ENCODE measurements around the gene NDST4.

Gene NDST4

DNA sequence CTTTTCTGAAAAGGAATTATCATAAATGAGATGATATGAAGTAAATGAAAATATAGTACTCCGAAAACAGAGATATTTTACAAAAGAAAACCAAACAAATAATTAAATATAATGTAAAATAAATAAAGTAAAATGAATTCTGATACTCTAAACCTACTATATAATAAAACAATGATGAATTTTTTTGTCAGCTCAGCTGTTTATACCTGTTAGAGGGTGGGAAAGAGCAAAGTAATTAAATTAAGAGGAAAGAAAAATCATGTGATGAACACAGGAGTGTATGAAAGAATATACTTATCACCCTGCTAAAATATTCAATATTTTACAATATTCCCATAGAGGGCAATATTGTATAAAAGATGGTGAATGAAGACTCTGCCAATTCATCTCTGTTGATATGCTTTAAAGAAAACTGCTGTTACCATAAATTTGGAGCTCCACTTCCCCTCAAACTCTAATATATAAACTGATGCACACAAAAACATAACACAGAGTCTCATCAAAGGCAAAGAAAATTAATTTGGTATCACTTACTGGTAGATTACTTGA is 6.5 kb upstream of the NDST4 start:
- no peak overlapping the region for H3K27ac ChIP-seq (ENCODE audit: low read depth, low read length)
- H3K9me3 ChIP-seq (ENCODE audit: control insufficient read depth, insufficient read depth, low read length), result no peaks in the 10 kb centered on the region
- no peaks in the 10 kb centered on the region for H3K36me3 ChIP-seq (ENCODE audit: control insufficient read depth, insufficient read depth, low read length)
- H3K9ac ChIP-seq (ENCODE audit: low read depth, low read length), result no peak overlapping the region
- H3K27me3 ChIP-seq (ENCODE audit: control insufficient read depth, insufficient read depth, low read length), result no peaks in the 10 kb centered on the region
- H3K4me1 ChIP-seq (ENCODE audit: control insufficient read depth, insufficient read depth, low read length), result no peaks in the 10 kb centered on the region; the same call in 1 of the 2 replicates
- no peak overlapping the region for H3K4me3 ChIP-seq (ENCODE audit: low read depth, low read length)

DNA sequence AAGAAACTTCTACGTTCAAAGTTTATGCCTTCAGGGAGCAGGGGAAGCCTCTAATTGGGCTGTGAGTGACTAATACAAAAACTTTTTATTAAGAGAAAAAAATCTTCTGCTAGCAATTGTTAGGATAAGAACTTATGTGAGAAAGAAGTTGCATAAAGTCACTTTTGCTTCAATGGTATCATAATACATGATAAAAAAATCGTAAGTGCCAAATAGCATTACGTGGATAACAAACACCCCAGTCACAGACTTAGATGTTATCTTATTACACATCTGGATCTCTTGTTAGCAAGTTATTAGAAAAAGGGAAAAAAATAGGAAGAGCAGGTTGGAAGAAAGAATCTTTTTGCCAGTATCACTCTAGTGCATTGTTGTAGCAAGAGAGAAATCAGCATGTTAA is 4.2 kb upstream of the NDST4 start:
- Histone ChIP-seq H3K4me1 (ENCODE audit: control insufficient read depth, insufficient read depth, low read length) (peaks cover 10% of the 10 kb centered on the region), H3K27me3 (ENCODE audit: control insufficient read depth, insufficient read depth, low read length) (no peaks in the 10 kb centered on the region), H3K4me3 (ENCODE audit: low read depth, low read length) (no peak overlapping the region), H3K9me3 (ENCODE audit: control insufficient read depth, insufficient read depth, low read length) (no peaks in the 10 kb centered on the region), H3K9ac (ENCODE audit: low read depth, low read length) (no peak overlapping the region), H3K36me3 (ENCODE audit: control insufficient read depth, insufficient read depth, low read length) (no peaks in the 10 kb centered on the region), H3K27ac (ENCODE audit: low read depth, low read length) (no peak overlapping the region)

DNA sequence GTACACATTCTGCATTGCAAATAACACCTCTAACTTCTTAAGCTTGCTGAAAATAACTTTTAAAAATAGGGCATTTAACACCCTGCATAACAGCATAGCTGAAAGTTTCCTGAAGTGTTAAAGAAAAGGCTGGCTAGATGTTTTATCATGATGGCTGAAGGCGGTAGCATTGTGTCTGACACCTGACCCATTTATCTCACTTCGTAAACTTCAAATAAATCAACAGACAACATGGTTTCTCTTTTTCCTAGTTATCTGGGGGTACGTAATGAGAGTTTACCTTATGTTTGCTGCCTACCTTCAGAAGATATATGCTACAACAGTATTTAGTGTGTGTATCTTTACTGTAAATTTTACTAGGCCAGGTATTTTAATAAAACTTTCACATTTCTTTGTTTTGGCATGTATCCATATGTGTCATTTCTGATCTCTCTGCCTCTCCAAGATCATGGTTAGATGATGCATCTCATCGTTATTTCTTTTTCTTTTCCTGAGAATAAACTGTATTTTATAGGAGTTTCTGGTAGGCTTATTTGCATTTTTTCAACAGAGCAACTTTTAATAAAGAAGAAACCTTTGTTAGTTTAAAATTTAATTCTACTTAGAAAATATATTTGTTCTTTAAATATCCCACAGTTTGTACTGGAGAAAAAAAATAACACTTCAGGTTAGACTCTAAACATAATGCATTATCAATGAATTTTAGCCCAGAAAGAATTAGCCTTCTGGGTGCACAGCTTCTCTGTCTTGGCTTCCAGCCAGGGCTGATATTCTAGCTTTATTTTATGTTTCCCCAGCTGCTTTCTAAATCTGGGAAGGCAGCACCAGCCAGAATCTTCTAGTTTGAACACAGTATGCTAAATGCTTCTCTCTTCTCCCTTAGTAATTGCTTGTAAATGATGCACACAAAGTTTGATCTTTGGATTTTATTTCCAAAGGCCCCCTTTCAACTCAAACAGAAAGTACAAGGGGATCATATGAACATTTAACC is 2.9 kb downstream of the NDST4 start:
- Histone ChIP-seq H3K27me3 (ENCODE audit: control insufficient read depth, insufficient read depth, low read length) (no peaks in the 10 kb centered on the region), H3K4me3 (ENCODE audit: low read depth, low read length) (no peak overlapping the region), H3K9me3 (ENCODE audit: control insufficient read depth, insufficient read depth, low read length) (no peaks in the 10 kb centered on the region), H3K27ac (ENCODE audit: low read depth, low read length) (no peak overlapping the region), H3K36me3 (ENCODE audit: control insufficient read depth, insufficient read depth, low read length) (no peaks in the 10 kb centered on the region), H3K4me1 (ENCODE audit: control insufficient read depth, insufficient read depth, low read length) (peaks cover 10% of the 10 kb centered on the region), H3K9ac (ENCODE audit: low read depth, low read length) (no peak overlapping the region)

DNA sequence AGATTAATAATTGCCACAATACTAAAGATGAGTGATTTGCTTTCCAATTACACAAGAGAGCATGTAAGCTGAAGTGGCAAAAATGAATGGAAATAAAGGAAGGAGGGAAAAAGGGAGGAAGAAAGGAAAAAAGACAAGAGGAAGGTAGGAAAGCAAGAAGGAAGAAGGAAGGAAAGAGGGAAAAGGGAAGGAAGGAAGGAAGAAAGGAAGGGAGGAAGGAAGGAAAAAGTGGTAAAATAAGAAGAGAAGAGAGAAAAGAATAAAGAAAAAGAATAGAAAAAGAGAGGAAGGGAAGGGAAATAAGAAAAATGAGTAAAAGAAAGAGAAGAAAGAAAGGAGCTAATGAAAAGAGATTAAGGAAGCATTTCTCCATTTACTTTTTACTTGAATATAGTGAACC is 4.6 kb downstream of the NDST4 start:
- H3K27ac ChIP-seq (ENCODE audit: low read depth, low read length), result no peak overlapping the region
- H3K4me1 ChIP-seq (ENCODE audit: control insufficient read depth, insufficient read depth, low read length), result peaks cover 8% of the 10 kb centered on the region
- H3K9ac ChIP-seq (ENCODE audit: low read depth, low read length), result no peak overlapping the region
- H3K36me3 ChIP-seq (ENCODE audit: control insufficient read depth, insufficient read depth, low read length), result no peaks in the 10 kb centered on the region
- no peaks in the 10 kb centered on the region for H3K27me3 ChIP-seq (ENCODE audit: control insufficient read depth, insufficient read depth, low read length)
- no peaks in the 10 kb centered on the region for H3K9me3 ChIP-seq (ENCODE audit: control insufficient read depth, insufficient read depth, low read length)
- H3K4me3 ChIP-seq (ENCODE audit: low read depth, low read length), result no peak overlapping the region

DNA sequence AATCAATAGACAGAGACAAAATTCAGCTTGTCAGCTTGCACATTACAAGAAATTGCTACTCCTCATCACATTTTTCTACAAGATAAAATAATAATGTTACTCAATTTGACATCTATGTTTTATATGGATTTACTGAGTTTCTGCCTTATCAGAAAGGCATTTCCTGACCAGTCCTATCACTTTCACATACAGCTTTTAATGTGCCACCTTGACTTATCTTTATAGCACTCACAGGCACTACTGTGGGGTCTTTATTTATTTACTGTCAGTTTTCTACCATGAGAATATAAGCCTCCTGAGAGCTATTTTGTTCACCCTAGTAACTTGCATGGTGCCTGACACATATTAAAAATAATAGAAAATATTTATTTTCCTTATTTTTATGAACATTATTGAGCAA is 6.0 kb downstream of the NDST4 start:
- Histone ChIP-seq H3K27ac (ENCODE audit: low read depth, low read length) (no peak overlapping the region), H3K9ac (ENCODE audit: low read depth, low read length) (no peak overlapping the region), H3K4me3 (ENCODE audit: low read depth, low read length) (no peak overlapping the region), H3K27me3 (ENCODE audit: control insufficient read depth, insufficient read depth, low read length) (no peaks in the 10 kb centered on the region), H3K36me3 (ENCODE audit: control insufficient read depth, insufficient read depth, low read length) (no peaks in the 10 kb centered on the region), H3K4me1 (ENCODE audit: control insufficient read depth, insufficient read depth, low read length) (no peaks in the 10 kb centered on the region), H3K9me3 (ENCODE audit: control insufficient read depth, insufficient read depth, low read length) (no peaks in the 10 kb centered on the region)

DNA sequence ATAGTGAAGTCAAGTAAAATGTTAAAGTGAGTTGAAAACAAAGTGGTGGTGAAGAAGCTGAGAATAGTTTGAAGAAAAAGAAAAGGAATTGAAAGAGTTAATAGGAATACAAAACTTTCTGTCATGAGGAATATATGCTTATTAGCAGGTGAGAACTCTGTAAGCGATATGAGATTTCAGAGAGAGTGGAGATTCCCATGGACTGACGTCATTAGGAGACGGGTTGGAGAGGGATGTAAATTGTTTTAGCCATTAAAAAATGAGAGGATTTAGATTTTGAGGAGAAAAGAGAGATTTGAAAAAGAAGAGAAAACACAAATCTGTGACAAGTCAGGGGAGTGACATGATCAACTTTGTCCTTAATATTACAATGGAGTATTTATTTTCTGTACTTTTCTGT is 11.7 kb downstream of the NDST4 start:
- Histone ChIP-seq H3K27me3 (ENCODE audit: control insufficient read depth, insufficient read depth, low read length) (no peaks in the 10 kb centered on the region), H3K9me3 (ENCODE audit: control insufficient read depth, insufficient read depth, low read length) (no peaks in the 10 kb centered on the region), H3K4me3 (ENCODE audit: low read depth, low read length) (no peak overlapping the region), H3K27ac (ENCODE audit: low read depth, low read length) (no peak overlapping the region), H3K9ac (ENCODE audit: low read depth, low read length) (no peak overlapping the region), H3K4me1 (ENCODE audit: control insufficient read depth, insufficient read depth, low read length) (peaks cover 7% of the 10 kb centered on the region), H3K36me3 (ENCODE audit: control insufficient read depth, insufficient read depth, low read length) (no peaks in the 10 kb centered on the region)

DNA sequence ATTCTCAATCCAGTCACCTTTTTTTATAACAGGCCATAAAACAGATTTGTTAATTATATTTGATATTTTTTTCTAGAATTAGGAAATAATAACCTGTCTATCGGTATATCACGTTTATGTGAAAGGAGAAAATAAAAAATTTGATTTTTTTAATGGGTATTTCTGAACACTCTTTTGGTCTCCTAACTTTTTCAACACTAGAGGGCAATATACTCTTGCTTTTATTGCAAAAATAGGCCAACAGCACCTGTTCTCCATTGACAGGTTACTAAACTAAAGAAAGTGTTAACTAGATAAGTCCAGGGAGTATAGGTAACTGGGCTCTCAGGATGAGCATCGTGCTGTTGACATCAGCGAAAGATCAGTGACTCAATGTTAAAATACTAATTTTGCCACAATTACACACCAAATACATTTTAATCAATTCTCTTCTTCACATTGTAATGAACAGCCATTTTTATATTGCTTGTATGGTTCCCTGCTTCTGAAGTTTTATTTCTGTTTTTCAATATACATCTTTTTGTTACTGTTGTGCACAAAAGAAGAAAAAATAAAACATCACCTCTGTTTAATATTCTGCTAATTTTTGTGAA is 22.8 kb downstream of the NDST4 start:
- no peak overlapping the region for H3K9ac ChIP-seq (ENCODE audit: low read depth, low read length)
- H3K9me3 ChIP-seq (ENCODE audit: control insufficient read depth, insufficient read depth, low read length), result no peaks in the 10 kb centered on the region
- H3K4me1 ChIP-seq (ENCODE audit: control insufficient read depth, insufficient read depth, low read length), result no peaks in the 10 kb centered on the region
- H3K27me3 ChIP-seq (ENCODE audit: control insufficient read depth, insufficient read depth, low read length), result no peaks in the 10 kb centered on the region
- H3K27ac ChIP-seq (ENCODE audit: low read depth, low read length), result no peak overlapping the region
- H3K4me3 ChIP-seq (ENCODE audit: low read depth, low read length), result no peak overlapping the region
- no peaks in the 10 kb centered on the region for H3K36me3 ChIP-seq (ENCODE audit: control insufficient read depth, insufficient read depth, low read length)

DNA sequence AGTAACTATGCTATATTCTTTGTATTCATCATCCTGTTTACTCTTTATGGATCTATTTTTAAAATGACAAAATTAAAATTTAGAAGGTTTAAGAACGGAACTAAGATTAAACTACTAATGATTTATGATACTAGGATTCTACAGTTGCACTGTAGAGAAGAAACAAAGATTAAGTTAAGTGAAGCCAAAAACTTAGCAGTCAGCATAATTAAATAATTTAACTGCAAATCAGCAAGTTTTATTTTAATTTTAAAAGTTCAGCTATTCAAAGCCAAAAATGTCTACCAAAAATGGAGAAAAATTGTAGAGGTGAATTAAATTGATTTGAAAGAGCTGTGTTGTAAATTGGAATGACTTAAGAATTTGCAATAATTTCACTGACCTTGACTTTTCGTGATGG is 30.8 kb downstream of the NDST4 start:
- no peak overlapping the region for H3K9ac ChIP-seq (ENCODE audit: low read depth, low read length)
- peaks cover 21% of the 10 kb centered on the region for H3K9me3 ChIP-seq (ENCODE audit: control insufficient read depth, insufficient read depth, low read length)

DNA sequence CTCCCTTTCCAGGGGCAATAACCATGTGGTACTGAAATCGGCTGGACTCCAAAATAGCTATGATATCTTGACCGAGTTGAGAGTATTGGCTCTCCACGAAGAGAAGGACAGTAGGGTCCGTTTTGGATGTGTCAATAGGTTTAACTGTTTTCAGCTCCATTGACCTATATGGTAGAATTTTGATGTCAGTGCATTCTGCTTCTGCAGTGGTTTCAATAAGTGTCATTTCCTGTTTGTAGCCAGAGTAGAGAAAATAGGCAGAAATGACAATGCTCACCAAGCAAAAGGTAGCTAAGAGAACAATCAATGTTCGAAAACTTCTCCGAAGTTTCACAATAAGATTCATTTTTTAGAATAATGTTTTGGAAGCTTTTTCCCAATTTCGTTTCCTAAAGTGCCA is 36.7 kb downstream of the NDST4 start:
- Histone ChIP-seq H3K27me3 (ENCODE audit: control insufficient read depth, insufficient read depth, low read length) (no peaks in the 10 kb centered on the region), H3K4me3 (ENCODE audit: low read depth, low read length) (no peak overlapping the region), H3K4me1 (ENCODE audit: control insufficient read depth, insufficient read depth, low read length) (no peaks in the 10 kb centered on the region), H3K27ac (ENCODE audit: low read depth, low read length) (no peak overlapping the region), H3K9me3 (ENCODE audit: control insufficient read depth, insufficient read depth, low read length) (no peaks in the 10 kb centered on the region), H3K36me3 (ENCODE audit: control insufficient read depth, insufficient read depth, low read length) (no peaks in the 10 kb centered on the region), H3K9ac (ENCODE audit: low read depth, low read length) (no peak overlapping the region)

More for the DNA sequence above, 30.8 kb downstream of the NDST4 start:
- H3K36me3 ChIP-seq (ENCODE audit: control insufficient read depth, insufficient read depth, low read length), result no peaks in the 10 kb centered on the region
- H3K4me1 ChIP-seq (ENCODE audit: control insufficient read depth, insufficient read depth, low read length), result no peaks in the 10 kb centered on the region
- no peak overlapping the region for H3K27ac ChIP-seq (ENCODE audit: low read depth, low read length)
- no peaks in the 10 kb centered on the region for H3K27me3 ChIP-seq (ENCODE audit: control insufficient read depth, insufficient read depth, low read length)
- H3K4me3 ChIP-seq (ENCODE audit: low read depth, low read length), result no peak overlapping the region

DNA sequence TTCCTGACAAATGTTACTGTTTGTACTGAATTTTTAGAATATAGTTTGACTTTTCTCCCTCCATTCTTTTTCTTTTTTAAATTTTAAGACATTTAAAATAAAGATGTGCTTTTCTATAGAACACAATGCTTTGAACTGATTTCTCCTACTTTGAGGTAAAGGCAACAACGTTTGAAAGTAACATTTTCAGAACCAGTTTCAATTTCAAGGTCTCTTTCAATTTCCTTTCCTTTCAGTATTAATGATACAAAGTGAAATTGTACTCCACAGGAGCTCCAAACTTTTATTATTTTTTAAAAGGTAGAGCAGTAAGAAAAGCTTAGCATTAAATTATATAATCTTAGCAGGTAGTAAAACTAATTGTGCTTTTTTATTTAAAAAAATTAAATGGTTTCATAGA is 54.9 kb downstream of the NDST4 start:
- Histone ChIP-seq H3K36me3 (ENCODE audit: control insufficient read depth, insufficient read depth, low read length) (no peaks in the 10 kb centered on the region), H3K27me3 (ENCODE audit: control insufficient read depth, insufficient read depth, low read length) (no peaks in the 10 kb centered on the region), H3K4me1 (ENCODE audit: control insufficient read depth, insufficient read depth, low read length) (no peaks in the 10 kb centered on the region), H3K9me3 (ENCODE audit: control insufficient read depth, insufficient read depth, low read length) (no peaks in the 10 kb centered on the region), H3K4me3 (ENCODE audit: low read depth, low read length) (no peak overlapping the region), H3K9ac (ENCODE audit: low read depth, low read length) (no peak overlapping the region), H3K27ac (ENCODE audit: low read depth, low read length) (no peak overlapping the region)

DNA sequence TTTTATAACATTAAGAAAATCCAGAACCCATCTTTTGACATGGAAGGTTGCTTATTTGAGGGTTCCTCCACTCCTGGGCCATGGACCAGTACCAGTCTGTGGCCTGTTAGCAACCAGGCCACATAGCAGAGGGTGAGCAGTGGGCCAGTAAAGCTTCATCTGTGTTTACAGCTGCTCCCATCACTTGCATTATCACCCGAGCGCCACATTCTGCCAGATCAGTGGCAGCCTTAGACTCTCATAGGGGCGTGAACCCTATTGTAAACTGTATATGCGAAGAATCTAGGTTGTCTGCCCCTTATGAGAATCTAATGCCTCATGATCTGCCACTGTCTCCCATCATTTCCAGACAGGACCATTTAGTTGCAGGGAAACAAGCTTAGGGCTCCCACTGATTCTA is 58.6 kb downstream of the NDST4 start:
- Histone ChIP-seq H3K4me1 (ENCODE audit: control insufficient read depth, insufficient read depth, low read length) (no peaks in the 10 kb centered on the region), H3K27ac (ENCODE audit: low read depth, low read length) (no peak overlapping the region), H3K4me3 (ENCODE audit: low read depth, low read length) (no peak overlapping the region), H3K9ac (ENCODE audit: low read depth, low read length) (no peak overlapping the region), H3K27me3 (ENCODE audit: control insufficient read depth, insufficient read depth, low read length) (no peaks in the 10 kb centered on the region), H3K9me3 (ENCODE audit: control insufficient read depth, insufficient read depth, low read length) (no peaks in the 10 kb centered on the region), H3K36me3 (ENCODE audit: control insufficient read depth, insufficient read depth, low read length) (no peaks in the 10 kb centered on the region)

All from HUES48 (cell line).